Uterus (tissue), 4 donors: ENCODE results near the gene PTPRN2. TPM values are rescaled to one million over a fixed set of nuclear protein-coding genes. Genes with fewer than 3 reads are reported as not detected.

Source experiments
- DNase-seq, 2 donors: peaks; one replicate each; pipeline ENCODE4 v3.0.0-alpha.2; 2019 to 2020
- H3K27ac ChIP-seq, 2 donors: fragments of 200-600 bp; sonication (generic); 1 replicate in 1 of 2; 2 replicates in 1 of 2; pipeline ENCODE4 v1.5.1; 2016 to 2018
- H3K27me3 ChIP-seq, 2 donors: fragments of 200-600 bp; sonication (generic); one replicate each; pipeline ENCODE4 v1.5.1; 2018 to 2019; ENCODE audit warnings: control low read depth in 1 of 2
- H3K36me3 ChIP-seq, 2 donors: fragments of 200-600 bp; sonication (generic); one replicate each; pipeline ENCODE4 v1.5.1; 2019; ENCODE audit warnings: control low read depth in 1 of 2
- H3K4me1 ChIP-seq, 2 donors: fragments of 200-600 bp; sonication (generic); one replicate each; pipeline ENCODE4 v1.5.1; 2018 to 2019; ENCODE audit warnings: control low read depth in 1 of 2
- H3K4me3 ChIP-seq, 2 donors: fragments of 200-600 bp; sonication (generic); 1 replicate in 1 of 2; 2 replicates in 1 of 2; pipeline ENCODE4 v1.5.1; 2018 to 2019; ENCODE audit warnings: mild to moderate bottlenecking in 1 of 2
- H3K9me3 ChIP-seq, 2 donors: fragments of 200-600 bp; sonication (generic); one replicate each; pipeline ENCODE4 v1.5.1; 2019; ENCODE audit warnings: control low read depth in 1 of 2
- POLR2A ChIP-seq, 2 donors: fragments of 450-650 bp; IDR thresholded peaks; one replicate each; pipeline ENCODE4 v1.6.1; 2016; ENCODE audit warnings: antibody characterized with exemption in 2 of 2, mild to moderate bottlenecking in 1 of 2, moderate library complexity in 1 of 2
- intact Hi-C: fragments of 100-400 bp; cut with DNase I; formaldehyde crosslinking; loops from one replicate; pipeline ENCODE4 v1.15.1; 2023; ENCODE audit warnings: low total_unique reads
- total RNA-seq, 4 donors: library from RNA; depleted of rRNA in 3 of 4; stranded (reverse); fragments of >200 nt in 3 of 4; gene quantifications; one replicate each; pipeline versions ENCODE4 v1.1.0 to v1.2.4, GENCODE V29; 2014 to 2023
- TF ChIP-seq, protein P1 (sequence below), 4 experiments: fragments of 200-600 bp in 2 of 4; fragments of 450-650 bp in 2 of 4; sonication (generic) in 2 of 4; IDR thresholded peaks; one replicate each; pipeline ENCODE4 v1.5.1; 2016 to 2019; ENCODE audit warnings: antibody characterized with exemption in 4 of 4, mild to moderate bottlenecking in 2 of 4, moderate library complexity in 1 of 4
- donor health status: DM: yes; HTN: yes; CAD: no.

Gene PTPRN2
- total RNA-seq, 4 donors from 2014 or later: 1.2 to 5.2 (median 2.3) TPM

DNA sequence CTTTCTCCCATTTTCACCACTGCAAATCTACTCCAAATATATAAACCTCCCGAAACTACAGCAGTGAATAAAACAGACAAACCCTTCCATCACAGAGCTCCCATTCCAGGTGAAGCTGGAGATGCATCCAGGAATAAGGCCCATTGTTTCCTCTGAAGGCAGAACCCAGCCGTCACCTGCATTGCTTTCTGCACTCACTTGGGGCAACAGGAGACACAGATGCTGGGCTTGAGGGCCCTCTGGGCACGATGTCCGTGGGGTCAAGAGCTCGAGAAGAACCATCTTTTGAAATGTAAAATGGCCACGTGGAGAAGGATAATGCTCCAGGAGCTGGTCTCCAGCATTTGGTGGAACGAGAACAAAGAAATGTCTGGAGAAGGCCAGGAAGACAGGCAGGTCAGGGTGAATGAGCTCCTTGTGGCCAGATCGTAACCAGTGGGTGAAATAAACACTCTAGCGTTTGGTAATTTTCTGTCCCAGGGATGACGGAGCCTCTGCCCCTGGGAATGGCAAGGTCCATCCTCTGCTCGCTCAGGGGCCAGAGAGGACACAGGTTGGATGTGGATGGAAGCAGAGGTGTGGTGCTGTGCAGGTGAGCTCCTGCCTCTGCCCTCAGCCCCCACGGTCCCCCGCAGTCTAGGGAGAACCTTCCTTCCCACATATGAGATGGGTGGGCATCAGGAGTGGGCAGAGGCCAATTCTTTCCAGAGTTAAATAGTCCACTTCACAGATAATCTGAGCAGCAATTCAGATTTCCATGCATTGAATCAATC lies 694.7 kb downstream of the PTPRN2 start:
- intact Hi-C loops: no loop called here
- no peak for TF ChIP-seq POLR2A (IDR thresholded peaks at IDR 0.05)
- TF ChIP-seq, protein P1, sequence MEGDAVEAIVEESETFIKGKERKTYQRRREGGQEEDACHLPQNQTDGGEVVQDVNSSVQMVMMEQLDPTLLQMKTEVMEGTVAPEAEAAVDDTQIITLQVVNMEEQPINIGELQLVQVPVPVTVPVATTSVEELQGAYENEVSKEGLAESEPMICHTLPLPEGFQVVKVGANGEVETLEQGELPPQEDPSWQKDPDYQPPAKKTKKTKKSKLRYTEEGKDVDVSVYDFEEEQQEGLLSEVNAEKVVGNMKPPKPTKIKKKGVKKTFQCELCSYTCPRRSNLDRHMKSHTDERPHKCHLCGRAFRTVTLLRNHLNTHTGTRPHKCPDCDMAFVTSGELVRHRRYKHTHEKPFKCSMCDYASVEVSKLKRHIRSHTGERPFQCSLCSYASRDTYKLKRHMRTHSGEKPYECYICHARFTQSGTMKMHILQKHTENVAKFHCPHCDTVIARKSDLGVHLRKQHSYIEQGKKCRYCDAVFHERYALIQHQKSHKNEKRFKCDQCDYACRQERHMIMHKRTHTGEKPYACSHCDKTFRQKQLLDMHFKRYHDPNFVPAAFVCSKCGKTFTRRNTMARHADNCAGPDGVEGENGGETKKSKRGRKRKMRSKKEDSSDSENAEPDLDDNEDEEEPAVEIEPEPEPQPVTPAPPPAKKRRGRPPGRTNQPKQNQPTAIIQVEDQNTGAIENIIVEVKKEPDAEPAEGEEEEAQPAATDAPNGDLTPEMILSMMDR (IDR thresholded peaks at IDR 0.05): no peak
- Histone ChIP-seq H3K36me3 (no peaks in the 10 kb centered on the region), H3K9me3 (no peaks in the 10 kb centered on the region), H3K4me3 (no peak overlapping the region), H3K4me1 (no peaks in the 10 kb centered on the region), H3K27ac (no peak overlapping the region), H3K27me3 (no peaks in the 10 kb centered on the region)
- DNase-seq: no peak

DNA sequence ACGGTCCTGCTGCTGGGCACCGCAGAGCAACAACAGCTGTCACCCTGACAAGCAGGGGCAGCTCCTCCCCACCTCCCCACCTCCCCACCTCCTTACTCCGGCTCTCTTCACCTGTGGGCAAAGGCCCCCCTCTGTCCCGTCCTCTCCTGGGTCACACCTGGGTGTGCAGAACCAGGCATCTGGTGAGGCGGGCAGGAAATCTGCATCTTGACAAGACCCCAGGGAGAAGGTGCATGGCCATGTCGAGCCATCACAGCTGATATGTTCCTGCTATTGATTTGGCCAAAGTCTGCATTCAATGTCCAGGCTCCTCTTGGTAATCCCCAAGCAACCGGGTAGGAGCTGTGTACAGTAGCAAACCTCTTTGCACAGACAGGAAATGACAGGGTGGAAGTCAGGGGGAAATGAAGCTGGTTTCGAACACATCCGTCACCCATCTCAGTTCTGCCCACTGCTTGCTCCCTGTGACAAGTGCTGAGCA lies 696.7 kb downstream of the PTPRN2 start:
- no peak for DNase-seq
- Histone ChIP-seq H3K9me3 (no peaks in the 10 kb centered on the region), H3K36me3 (no peaks in the 10 kb centered on the region), H3K4me3 (no peak overlapping the region), H3K27ac (no peak overlapping the region), H3K4me1 (no peaks in the 10 kb centered on the region), H3K27me3 (no peaks in the 10 kb centered on the region)
- intact Hi-C loops: no loop called here
- TF ChIP-seq, protein P1 (IDR thresholded peaks at IDR 0.05): no peak
- TF ChIP-seq POLR2A (IDR thresholded peaks at IDR 0.05): no peak

DNA sequence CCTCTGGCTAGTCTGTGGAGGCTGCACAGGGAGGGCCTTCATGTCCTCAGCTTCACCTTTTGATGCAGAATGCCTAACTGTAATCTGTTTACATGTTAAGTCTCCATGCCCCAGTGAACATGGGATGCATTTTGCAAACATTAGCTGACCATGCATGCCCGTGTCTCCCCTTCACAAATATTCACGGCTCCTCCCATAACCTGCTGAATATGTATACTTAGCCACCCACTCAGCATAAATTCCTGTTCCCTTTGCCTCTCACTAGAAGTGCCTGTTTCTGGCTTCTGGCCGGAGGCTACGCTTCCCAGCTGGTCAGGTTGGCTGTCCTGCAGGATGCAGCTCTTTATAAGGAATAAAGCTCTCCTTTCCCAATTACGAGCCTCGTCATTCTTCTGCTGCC lies 698.1 kb downstream of the PTPRN2 start:
- TF ChIP-seq, protein P1 (IDR thresholded peaks at IDR 0.05): no peak
- no peak for TF ChIP-seq POLR2A (IDR thresholded peaks at IDR 0.05)
- no peaks in the 10 kb centered on the region for H3K4me1 ChIP-seq
- H3K27me3 ChIP-seq: no peaks in the 10 kb centered on the region
- intact Hi-C loops: no loop called here
- H3K36me3 ChIP-seq: no peaks in the 10 kb centered on the region
- H3K27ac ChIP-seq: no peak overlapping the region
- DNase-seq: no peak
- no peak overlapping the region for H3K4me3 ChIP-seq
- no peaks in the 10 kb centered on the region for H3K9me3 ChIP-seq

DNA sequence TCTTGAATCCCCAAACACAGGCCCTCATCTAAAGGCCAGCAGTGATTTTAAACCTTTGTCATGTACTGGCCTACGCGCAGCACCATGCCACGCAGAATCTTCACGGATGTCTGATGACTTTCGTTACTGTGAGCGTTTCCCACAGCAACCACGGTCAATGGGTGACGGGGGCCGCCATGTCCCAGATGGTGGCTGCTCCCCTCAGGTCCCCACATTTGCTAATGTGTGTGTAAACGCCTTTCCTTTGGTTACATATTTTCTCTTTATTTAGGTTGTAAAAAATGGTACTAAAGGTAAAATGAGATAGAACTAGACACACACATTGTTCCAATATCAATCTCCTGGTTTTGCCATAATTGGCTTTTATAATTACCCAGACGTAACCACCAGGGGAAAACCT lies 699.0 kb downstream of the PTPRN2 start:
- intact Hi-C loops: no loop called here
- no peak overlapping the region for H3K4me3 ChIP-seq
- H3K27me3 ChIP-seq: no peaks in the 10 kb centered on the region
- H3K4me1 ChIP-seq: no peaks in the 10 kb centered on the region
- H3K9me3 ChIP-seq: no peaks in the 10 kb centered on the region
- DNase-seq: no peak
- H3K36me3 ChIP-seq: no peaks in the 10 kb centered on the region
- no peak overlapping the region for H3K27ac ChIP-seq
- TF ChIP-seq, protein P1 (IDR thresholded peaks at IDR 0.05): no peak
- TF ChIP-seq POLR2A (IDR thresholded peaks at IDR 0.05): no peak

DNA sequence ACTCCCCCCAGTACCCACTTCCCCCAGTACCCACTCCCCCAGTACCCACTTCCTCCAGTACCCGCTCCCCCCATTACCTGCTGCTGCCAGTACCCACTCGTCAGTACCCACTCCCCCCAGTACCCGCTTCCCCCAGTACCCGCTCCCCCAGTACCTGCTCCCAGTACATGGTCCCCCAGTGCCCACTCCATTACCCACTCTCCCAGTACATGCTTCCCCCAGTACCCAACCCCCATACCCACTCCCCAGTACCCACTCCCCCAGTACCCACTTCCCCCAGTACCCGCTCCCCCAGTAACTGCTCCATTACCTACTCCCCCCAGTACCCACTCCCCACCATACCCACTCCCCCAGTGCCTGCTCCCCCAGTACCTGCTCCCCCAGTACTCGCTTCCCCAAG lies 700.2 kb downstream of the PTPRN2 start:
- intact Hi-C loops: no loop called here
- H3K36me3 ChIP-seq: no peaks in the 10 kb centered on the region

More for the DNA sequence above, 700.2 kb downstream of the PTPRN2 start:
- TF ChIP-seq POLR2A (IDR thresholded peaks at IDR 0.05): no peak
- TF ChIP-seq, protein P1 (IDR thresholded peaks at IDR 0.05): no peak
- H3K4me3 ChIP-seq: no peak overlapping the region
- no peaks in the 10 kb centered on the region for H3K4me1 ChIP-seq
- H3K27me3 ChIP-seq: no peaks in the 10 kb centered on the region
- no peaks in the 10 kb centered on the region for H3K9me3 ChIP-seq
- DNase-seq: no peak
- no peak overlapping the region for H3K27ac ChIP-seq
